ENCODE results near the gene C12orf76. TPM values are rescaled to one million over a fixed set of nuclear protein-coding genes. Genes with fewer than 3 reads are reported as not detected.

C12orf76 gene
- total and polyA plus RNA-seq, 2 of the 13 experiments (the other 11 are each of a cell fraction or from before 2014, with no cell fraction given), result 15.8 to 38.4 TPM

DNA sequence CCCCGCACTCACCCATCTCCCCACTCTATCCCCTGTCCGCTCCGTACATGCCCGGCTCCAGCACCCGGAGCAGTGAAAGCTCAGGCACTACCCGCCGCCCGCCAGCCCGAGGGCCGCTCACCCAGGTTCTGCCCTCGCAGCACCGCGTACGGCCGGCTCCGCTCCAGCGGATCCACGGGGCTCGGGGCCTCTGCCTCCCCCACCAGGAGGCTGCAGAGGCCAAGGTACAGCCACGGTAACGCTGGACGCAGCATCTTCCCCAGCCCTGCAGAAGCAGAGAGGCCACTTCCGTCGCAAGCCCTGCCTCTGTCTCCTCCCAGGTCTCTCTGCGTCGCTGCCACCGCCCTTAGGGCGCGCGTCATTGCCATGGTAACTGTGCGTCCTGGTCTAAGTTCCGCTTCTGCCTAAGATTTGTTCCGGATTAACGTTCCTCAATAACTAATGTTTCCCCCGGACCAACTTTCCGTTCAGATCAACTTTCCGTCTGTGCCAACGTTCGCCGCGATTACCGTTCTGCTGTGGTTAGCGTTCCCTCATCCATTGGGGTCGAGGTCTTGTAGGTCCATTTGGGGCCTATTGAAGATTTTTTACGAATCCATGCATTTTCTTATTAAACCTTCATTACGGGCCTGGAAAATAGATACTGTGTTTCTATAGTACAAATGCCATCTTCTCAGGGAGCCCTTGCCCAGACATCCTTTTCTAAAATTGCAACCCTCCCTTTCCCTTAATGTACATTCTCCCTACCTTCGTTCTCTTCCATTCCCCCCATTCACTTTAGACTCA is at the start of gene C12orf76 (continued):
- TF ChIP-seq, protein P1, sequence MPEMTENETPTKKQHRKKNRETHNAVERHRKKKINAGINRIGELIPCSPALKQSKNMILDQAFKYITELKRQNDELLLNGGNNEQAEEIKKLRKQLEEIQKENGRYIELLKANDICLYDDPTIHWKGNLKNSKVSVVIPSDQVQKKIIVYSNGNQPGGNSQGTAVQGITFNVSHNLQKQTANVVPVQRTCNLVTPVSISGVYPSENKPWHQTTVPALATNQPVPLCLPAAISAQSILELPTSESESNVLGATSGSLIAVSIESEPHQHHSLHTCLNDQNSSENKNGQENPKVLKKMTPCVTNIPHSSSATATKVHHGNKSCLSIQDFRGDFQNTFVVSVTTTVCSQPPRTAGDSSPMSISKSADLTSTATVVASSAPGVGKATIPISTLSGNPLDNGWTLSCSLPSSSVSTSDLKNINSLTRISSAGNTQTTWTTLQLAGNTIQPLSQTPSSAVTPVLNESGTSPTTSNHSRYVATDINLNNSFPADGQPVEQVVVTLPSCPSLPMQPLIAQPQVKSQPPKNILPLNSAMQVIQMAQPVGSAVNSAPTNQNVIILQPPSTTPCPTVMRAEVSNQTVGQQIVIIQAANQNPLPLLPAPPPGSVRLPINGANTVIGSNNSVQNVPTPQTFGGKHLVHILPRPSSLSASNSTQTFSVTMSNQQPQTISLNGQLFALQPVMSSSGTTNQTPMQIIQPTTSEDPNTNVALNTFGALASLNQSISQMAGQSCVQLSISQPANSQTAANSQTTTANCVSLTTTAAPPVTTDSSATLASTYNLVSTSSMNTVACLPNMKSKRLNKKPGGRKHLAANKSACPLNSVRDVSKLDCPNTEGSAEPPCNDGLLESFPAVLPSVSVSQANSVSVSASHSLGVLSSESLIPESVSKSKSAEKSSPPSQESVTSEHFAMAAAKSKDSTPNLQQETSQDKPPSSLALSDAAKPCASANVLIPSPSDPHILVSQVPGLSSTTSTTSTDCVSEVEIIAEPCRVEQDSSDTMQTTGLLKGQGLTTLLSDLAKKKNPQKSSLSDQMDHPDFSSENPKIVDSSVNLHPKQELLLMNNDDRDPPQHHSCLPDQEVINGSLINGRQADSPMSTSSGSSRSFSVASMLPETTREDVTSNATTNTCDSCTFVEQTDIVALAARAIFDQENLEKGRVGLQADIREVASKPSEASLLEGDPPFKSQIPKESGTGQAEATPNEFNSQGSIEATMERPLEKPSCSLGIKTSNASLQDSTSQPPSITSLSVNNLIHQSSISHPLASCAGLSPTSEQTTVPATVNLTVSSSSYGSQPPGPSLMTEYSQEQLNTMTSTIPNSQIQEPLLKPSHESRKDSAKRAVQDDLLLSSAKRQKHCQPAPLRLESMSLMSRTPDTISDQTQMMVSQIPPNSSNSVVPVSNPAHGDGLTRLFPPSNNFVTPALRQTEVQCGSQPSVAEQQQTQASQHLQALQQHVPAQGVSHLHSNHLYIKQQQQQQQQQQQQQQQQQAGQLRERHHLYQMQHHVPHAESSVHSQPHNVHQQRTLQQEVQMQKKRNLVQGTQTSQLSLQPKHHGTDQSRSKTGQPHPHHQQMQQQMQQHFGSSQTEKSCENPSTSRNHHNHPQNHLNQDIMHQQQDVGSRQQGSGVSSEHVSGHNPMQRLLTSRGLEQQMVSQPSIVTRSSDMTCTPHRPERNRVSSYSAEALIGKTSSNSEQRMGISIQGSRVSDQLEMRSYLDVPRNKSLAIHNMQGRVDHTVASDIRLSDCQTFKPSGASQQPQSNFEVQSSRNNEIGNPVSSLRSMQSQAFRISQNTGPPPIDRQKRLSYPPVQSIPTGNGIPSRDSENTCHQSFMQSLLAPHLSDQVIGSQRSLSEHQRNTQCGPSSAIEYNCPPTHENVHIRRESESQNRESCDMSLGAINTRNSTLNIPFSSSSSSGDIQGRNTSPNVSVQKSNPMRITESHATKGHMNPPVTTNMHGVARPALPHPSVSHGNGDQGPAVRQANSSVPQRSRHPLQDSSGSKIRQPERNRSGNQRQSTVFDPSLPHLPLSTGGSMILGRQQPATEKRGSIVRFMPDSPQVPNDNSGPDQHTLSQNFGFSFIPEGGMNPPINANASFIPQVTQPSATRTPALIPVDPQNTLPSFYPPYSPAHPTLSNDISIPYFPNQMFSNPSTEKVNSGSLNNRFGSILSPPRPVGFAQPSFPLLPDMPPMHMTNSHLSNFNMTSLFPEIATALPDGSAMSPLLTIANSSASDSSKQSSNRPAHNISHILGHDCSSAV (CRISPR knock-in tag; IDR thresholded peaks at IDR 0.05; ENCODE audit: borderline replicate concordance), result no peak
- peak; percentile 19; the same call in 1 of the 2 replicates for TF ChIP-seq MAFF (IDR thresholded peaks at IDR 0.05; ENCODE audit: low read depth, low read length)
- TF ChIP-seq ZSCAN31 (CRISPR knock-in tag; IDR thresholded peaks at IDR 0.05; ENCODE audit: low read depth), result peak; percentile 74; the same call in 1 of the 2 replicates
- TF ChIP-seq PAX8 (CRISPR knock-in tag; IDR thresholded peaks at IDR 0.05; ENCODE audit: borderline replicate concordance), result no peak
- TF ChIP-seq AGO2 (optimal IDR thresholded peaks at IDR 0.05; ENCODE audit: low read depth, low read length), result peak; percentile 45
- TF ChIP-seq TRIM24 (CRISPR knock-in tag; IDR thresholded peaks at IDR 0.05), result no peak
- TF ChIP-seq, protein P2, sequence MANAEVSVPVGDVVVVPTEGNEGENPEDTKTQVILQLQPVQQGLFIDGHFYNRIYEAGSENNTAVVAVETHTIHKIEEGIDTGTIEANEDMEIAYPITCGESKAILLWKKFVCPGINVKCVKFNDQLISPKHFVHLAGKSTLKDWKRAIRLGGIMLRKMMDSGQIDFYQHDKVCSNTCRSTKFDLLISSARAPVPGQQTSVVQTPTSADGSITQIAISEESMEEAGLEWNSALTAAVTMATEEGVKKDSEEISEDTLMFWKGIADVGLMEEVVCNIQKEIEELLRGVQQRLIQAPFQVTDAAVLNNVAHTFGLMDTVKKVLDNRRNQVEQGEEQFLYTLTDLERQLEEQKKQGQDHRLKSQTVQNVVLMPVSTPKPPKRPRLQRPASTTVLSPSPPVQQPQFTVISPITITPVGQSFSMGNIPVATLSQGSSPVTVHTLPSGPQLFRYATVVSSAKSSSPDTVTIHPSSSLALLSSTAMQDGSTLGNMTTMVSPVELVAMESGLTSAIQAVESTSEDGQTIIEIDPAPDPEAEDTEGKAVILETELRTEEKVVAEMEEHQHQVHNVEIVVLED (CRISPR knock-in tag; IDR thresholded peaks at IDR 0.05; ENCODE audit: borderline replicate concordance), result peak; percentile 94
- TF ChIP-seq BRF2 (CRISPR knock-in tag; IDR thresholded peaks at IDR 0.05), result peak; percentile 59; the same call in 1 of the 2 replicates
- TF ChIP-seq MAFG (CRISPR knock-in tag; IDR thresholded peaks at IDR 0.05), result no peak
- no peak for TF ChIP-seq ELK4 (CRISPR knock-in tag; IDR thresholded peaks at IDR 0.05; ENCODE audit: borderline replicate concordance)
- peak; percentile 44; the same call in 1 of the 2 replicates for TF ChIP-seq ZNF709 (CRISPR knock-in tag; IDR thresholded peaks at IDR 0.05)
- TF ChIP-seq GFI1 (CRISPR knock-in tag; IDR thresholded peaks at IDR 0.05; ENCODE audit: borderline replicate concordance), result no peak; the same call in none of the 2 replicates
- no peak for TF ChIP-seq NFE2L2 (IDR thresholded peaks at IDR 0.05; ENCODE audit: low read length)

Data from HepG2 (cell line).